Uterus (tissue), 2 donors: ENCODE measurements around the gene RBM15.

Experiments used
- POLR2A ChIP-seq, 2 donors: fragments of 450-650 bp; IDR thresholded peaks; one replicate each; pipeline ENCODE4 v1.6.1; 2016; ENCODE audit warnings: antibody characterized with exemption in 2 of 2, mild to moderate bottlenecking in 1 of 2, moderate library complexity in 1 of 2
- TF ChIP-seq, protein P1 (sequence below), 4 experiments: fragments of 200-600 bp in 2 of 4; fragments of 450-650 bp in 2 of 4; sonication (generic) in 2 of 4; IDR thresholded peaks; one replicate each; pipeline ENCODE4 v1.5.1; 2016 to 2019; ENCODE audit warnings: antibody characterized with exemption in 4 of 4, mild to moderate bottlenecking in 2 of 4, moderate library complexity in 1 of 4

DNA sequence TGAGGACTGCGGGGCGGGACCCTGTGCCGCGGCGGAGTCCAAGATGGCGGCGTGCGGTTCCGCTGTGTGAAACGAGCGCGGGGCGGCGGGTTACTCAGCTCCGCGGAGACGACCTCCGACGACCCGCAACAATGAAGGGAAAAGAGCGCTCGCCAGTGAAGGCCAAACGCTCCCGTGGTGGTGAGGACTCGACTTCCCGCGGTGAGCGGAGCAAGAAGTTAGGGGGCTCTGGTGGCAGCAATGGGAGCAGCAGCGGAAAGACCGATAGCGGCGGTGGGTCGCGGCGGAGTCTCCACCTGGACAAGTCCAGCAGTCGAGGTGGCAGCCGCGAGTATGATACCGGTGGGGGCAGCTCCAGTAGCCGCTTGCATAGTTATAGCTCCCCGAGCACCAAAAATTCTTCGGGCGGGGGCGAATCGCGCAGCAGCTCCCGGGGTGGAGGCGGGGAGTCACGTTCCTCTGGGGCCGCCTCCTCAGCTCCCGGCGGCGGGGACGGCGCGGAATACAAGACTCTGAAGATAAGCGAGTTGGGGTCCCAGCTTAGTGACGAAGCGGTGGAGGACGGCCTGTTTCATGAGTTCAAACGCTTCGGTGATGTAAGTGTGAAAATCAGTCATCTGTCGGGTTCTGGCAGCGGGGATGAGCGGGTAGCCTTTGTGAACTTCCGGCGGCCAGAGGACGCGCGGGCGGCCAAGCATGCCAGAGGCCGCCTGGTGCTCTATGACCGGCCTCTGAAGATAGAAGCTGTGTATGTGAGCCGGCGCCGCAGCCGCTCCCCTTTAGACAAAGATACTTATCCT, 430 bp downstream of the RBM15 start:
- TF ChIP-seq, protein P1, sequence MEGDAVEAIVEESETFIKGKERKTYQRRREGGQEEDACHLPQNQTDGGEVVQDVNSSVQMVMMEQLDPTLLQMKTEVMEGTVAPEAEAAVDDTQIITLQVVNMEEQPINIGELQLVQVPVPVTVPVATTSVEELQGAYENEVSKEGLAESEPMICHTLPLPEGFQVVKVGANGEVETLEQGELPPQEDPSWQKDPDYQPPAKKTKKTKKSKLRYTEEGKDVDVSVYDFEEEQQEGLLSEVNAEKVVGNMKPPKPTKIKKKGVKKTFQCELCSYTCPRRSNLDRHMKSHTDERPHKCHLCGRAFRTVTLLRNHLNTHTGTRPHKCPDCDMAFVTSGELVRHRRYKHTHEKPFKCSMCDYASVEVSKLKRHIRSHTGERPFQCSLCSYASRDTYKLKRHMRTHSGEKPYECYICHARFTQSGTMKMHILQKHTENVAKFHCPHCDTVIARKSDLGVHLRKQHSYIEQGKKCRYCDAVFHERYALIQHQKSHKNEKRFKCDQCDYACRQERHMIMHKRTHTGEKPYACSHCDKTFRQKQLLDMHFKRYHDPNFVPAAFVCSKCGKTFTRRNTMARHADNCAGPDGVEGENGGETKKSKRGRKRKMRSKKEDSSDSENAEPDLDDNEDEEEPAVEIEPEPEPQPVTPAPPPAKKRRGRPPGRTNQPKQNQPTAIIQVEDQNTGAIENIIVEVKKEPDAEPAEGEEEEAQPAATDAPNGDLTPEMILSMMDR (IDR thresholded peaks at IDR 0.05), result peak; percentile 21 to 73 (median 50)
- TF ChIP-seq POLR2A (IDR thresholded peaks at IDR 0.05), result peak in 1 of 2 donors; percentile 82
